Measurements from ENCODE around the gene ZSWIM6. TPM values are rescaled to one million over a fixed set of nuclear protein-coding genes. Genes with fewer than 3 reads are reported as not detected.

ZSWIM6 gene
- total RNA-seq, 1 donor from 2014 or later, result 50.2 TPM

DNA sequence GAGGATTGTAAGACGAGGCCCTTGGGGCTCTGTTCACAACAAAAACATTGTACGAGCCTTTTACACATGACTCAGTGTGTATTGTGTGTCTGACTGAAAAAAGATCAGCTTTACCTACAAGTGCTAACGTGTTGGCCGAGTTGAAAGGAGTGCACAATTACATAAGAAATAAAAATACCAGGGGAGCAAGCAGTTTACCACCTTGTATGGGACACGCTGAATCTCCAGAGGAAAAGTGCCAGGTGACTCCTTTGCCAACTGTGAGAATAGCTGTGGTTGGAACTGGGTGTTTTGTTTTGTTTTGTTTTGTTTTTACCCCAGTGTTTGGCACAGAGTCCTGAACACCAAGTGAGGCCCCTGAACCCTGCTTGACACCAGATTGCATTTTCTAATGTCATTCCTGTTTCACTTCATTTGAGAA lies 32.8 kb upstream of the ZSWIM6 start:
- H3K27ac Mint-ChIP-seq (ENCODE audit: unreplicated experiment), result no peak overlapping the region
- no peaks in the 10 kb centered on the region for H3K9me3 Mint-ChIP-seq (ENCODE audit: unreplicated experiment)
- no peaks in the 10 kb centered on the region for H3K36me3 Mint-ChIP-seq (ENCODE audit: unreplicated experiment)
- no peak for DNase-seq
- TF ChIP-seq, protein P1, sequence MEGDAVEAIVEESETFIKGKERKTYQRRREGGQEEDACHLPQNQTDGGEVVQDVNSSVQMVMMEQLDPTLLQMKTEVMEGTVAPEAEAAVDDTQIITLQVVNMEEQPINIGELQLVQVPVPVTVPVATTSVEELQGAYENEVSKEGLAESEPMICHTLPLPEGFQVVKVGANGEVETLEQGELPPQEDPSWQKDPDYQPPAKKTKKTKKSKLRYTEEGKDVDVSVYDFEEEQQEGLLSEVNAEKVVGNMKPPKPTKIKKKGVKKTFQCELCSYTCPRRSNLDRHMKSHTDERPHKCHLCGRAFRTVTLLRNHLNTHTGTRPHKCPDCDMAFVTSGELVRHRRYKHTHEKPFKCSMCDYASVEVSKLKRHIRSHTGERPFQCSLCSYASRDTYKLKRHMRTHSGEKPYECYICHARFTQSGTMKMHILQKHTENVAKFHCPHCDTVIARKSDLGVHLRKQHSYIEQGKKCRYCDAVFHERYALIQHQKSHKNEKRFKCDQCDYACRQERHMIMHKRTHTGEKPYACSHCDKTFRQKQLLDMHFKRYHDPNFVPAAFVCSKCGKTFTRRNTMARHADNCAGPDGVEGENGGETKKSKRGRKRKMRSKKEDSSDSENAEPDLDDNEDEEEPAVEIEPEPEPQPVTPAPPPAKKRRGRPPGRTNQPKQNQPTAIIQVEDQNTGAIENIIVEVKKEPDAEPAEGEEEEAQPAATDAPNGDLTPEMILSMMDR (IDR thresholded peaks at IDR 0.05; ENCODE audit: partially characterized antibody, unreplicated experiment), result no peak
- H3K4me1 Mint-ChIP-seq (ENCODE audit: low read depth, unreplicated experiment), result no peaks in the 10 kb centered on the region
- no peak overlapping the region for H3K4me3 Mint-ChIP-seq (ENCODE audit: unreplicated experiment)
- peaks cover 2% of the 10 kb centered on the region for H3K27me3 Mint-ChIP-seq (ENCODE audit: unreplicated experiment)

DNA sequence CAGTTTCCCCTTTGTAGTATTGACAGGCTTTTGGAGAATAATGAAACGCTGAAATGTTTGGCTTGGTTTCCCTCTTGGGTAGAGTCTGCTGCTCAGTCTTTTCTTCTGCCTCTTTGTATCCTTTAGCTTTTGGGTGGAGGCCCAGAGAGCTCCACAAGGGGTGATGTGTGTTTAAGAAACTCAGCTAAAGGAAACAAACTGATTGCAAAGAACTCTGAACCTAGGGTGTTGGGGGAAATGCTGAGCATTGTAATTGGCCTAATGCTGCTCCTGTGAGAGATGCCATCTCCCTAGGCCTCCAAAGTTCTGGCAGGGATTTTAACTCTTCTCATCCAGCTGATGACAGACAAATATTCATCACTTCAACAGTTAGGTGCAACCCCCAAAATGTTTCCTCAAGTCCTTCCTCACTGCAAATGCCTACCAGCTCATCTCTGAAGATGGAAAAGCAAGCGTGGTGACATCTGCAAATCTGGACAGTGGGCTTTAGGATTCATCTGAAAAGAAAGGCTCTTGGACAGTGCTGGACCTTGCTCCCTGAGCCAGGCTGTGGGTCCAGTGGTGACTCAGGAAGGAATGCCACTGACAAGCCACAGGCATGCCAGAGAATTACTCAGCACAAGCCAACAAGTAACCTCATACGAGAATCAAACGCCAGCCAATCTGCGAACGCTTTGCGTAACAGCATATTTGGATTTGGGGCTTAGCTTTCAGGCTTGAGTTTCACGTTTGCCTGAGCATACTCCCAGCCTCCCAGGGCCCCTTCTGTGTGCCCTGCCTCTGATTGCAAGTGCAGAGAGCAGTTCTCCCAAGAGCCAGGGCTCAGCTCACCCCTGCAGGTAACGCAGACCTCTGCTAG lies 30.5 kb upstream of the ZSWIM6 start:
- no peak overlapping the region for H3K27ac Mint-ChIP-seq (ENCODE audit: unreplicated experiment)
- H3K9me3 Mint-ChIP-seq (ENCODE audit: unreplicated experiment), result no peaks in the 10 kb centered on the region
- no peak overlapping the region for H3K4me3 Mint-ChIP-seq (ENCODE audit: unreplicated experiment)
- no peaks in the 10 kb centered on the region for H3K4me1 Mint-ChIP-seq (ENCODE audit: low read depth, unreplicated experiment)
- peaks cover 3% of the 10 kb centered on the region for H3K27me3 Mint-ChIP-seq (ENCODE audit: unreplicated experiment)
- DNase-seq, result no peak
- TF ChIP-seq, protein P1 (IDR thresholded peaks at IDR 0.05; ENCODE audit: partially characterized antibody, unreplicated experiment), result no peak
- H3K36me3 Mint-ChIP-seq (ENCODE audit: unreplicated experiment), result no peaks in the 10 kb centered on the region

DNA sequence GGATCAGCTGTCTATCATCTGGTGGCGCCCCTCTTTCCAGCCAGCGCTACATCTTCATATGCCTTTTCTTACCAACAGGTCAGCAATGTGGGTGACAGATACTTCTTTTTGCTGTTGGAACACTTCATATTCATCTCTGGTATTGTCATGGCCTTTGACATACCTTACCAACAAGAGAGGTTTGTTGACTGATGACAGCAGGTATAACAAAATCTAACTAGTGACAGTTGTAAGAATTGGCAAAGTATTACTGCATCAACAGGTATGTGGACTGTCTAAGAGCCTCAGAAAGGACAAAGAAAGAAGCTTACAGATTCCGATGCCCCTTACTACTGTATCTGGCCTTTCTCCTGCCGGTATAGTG lies 29.9 kb upstream of the ZSWIM6 start:
- Mint-ChIP-seq H3K36me3 (ENCODE audit: unreplicated experiment) (no peaks in the 10 kb centered on the region), H3K9me3 (ENCODE audit: unreplicated experiment) (no peaks in the 10 kb centered on the region), H3K27me3 (ENCODE audit: unreplicated experiment) (peaks cover 3% of the 10 kb centered on the region), H3K27ac (ENCODE audit: unreplicated experiment) (no peak overlapping the region), H3K4me1 (ENCODE audit: low read depth, unreplicated experiment) (no peaks in the 10 kb centered on the region), H3K4me3 (ENCODE audit: unreplicated experiment) (no peak overlapping the region)
- no peak for DNase-seq
- TF ChIP-seq, protein P1 (IDR thresholded peaks at IDR 0.05; ENCODE audit: partially characterized antibody, unreplicated experiment), result no peak

DNA sequence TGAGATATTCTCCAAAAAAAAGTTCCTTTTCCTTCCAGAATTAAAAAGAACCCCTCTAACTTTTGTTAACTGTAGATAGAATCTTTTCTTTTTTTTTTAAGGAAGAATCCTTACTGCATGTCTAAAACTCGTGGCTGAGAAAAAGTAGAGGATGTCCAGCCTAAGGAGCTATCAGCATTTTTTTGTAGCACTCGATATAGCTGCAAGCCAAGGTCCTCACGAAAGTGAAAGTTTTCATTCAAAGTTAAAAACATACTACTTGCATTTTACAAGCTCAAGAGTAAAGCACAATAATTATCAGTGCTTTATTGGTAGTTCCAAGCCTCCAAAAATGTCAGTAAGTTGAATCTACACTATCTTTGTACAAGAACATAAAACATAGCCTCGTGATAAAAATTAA lies 28.7 kb upstream of the ZSWIM6 start:
- Mint-ChIP-seq H3K36me3 (ENCODE audit: unreplicated experiment) (no peaks in the 10 kb centered on the region), H3K4me1 (ENCODE audit: low read depth, unreplicated experiment) (no peaks in the 10 kb centered on the region), H3K4me3 (ENCODE audit: unreplicated experiment) (no peak overlapping the region), H3K9me3 (ENCODE audit: unreplicated experiment) (no peaks in the 10 kb centered on the region), H3K27ac (ENCODE audit: unreplicated experiment) (no peak overlapping the region), H3K27me3 (ENCODE audit: unreplicated experiment) (peaks cover 3% of the 10 kb centered on the region)
- TF ChIP-seq, protein P1 (IDR thresholded peaks at IDR 0.05; ENCODE audit: partially characterized antibody, unreplicated experiment), result no peak
- DNase-seq, result no peak

DNA sequence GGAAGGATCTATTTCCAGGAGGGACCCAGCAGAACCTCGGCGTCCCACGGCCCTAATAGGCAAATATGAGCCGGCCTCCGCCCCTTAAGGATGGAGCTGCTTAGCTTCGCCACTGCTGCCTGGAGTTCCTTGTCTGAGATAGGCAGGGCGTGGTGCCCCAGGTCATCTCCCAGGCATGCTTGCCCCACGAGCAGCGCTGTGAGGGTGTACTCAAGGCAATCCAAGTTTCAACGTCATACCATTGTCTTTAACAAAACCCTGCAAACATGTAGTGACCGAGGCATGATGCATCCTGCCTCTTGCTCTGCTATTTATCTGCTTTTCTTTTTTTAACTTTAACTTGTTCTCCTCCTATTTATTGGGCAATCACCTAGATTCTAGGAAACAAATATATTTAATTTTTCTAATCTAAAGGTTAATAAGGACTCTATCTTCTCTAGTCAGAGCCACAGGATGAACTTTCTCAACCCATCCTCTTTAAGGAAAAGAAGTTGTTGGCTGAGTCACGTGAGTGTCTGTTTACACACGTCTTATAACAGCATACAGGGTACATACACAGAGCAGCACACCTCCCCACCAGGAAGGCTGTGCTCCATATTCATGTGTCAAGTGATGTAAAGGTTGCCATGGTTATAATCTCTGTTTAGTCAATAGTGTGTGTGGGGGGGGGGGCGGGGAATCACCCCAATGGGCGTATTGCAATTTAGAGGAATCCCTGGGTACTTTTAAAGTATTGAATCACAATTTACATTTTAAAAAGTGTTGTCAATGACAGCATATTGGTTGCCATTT lies 27.3 kb upstream of the ZSWIM6 start:
- Mint-ChIP-seq H3K27ac (ENCODE audit: unreplicated experiment) (no peak overlapping the region), H3K27me3 (ENCODE audit: unreplicated experiment) (peaks cover 3% of the 10 kb centered on the region), H3K4me1 (ENCODE audit: low read depth, unreplicated experiment) (no peaks in the 10 kb centered on the region), H3K9me3 (ENCODE audit: unreplicated experiment) (no peaks in the 10 kb centered on the region), H3K4me3 (ENCODE audit: unreplicated experiment) (no peak overlapping the region), H3K36me3 (ENCODE audit: unreplicated experiment) (no peaks in the 10 kb centered on the region)
- TF ChIP-seq, protein P1 (IDR thresholded peaks at IDR 0.05; ENCODE audit: partially characterized antibody, unreplicated experiment), result no peak
- DNase-seq, result no peak

Data from glutamatergic neuron (in vitro differentiated cells).